Measurements from ENCODE around the gene CEP112.

CEP112 gene

GRCh38 chr17:65756760-65757159 lies 435.2 kb downstream of the CEP112 start:
- no peak overlapping the region for H3K27ac ChIP-seq
- H3K9me3 ChIP-seq (ENCODE audit: severe bottlenecking): no peaks in the 10 kb centered on the region
- DNase-seq: no peak
- H3K36me3 ChIP-seq: no peaks in the 10 kb centered on the region
- no peak overlapping the region for H3K4me3 ChIP-seq (ENCODE audit: low read depth, low read length)
- no peaks in the 10 kb centered on the region for H3K27me3 ChIP-seq (ENCODE audit: insufficient read depth, low read depth, severe bottlenecking)
- TF ChIP-seq, protein P1, sequence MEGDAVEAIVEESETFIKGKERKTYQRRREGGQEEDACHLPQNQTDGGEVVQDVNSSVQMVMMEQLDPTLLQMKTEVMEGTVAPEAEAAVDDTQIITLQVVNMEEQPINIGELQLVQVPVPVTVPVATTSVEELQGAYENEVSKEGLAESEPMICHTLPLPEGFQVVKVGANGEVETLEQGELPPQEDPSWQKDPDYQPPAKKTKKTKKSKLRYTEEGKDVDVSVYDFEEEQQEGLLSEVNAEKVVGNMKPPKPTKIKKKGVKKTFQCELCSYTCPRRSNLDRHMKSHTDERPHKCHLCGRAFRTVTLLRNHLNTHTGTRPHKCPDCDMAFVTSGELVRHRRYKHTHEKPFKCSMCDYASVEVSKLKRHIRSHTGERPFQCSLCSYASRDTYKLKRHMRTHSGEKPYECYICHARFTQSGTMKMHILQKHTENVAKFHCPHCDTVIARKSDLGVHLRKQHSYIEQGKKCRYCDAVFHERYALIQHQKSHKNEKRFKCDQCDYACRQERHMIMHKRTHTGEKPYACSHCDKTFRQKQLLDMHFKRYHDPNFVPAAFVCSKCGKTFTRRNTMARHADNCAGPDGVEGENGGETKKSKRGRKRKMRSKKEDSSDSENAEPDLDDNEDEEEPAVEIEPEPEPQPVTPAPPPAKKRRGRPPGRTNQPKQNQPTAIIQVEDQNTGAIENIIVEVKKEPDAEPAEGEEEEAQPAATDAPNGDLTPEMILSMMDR (IDR thresholded peaks at IDR 0.05; ENCODE audit: low read depth, low read length): no peak

DNA sequence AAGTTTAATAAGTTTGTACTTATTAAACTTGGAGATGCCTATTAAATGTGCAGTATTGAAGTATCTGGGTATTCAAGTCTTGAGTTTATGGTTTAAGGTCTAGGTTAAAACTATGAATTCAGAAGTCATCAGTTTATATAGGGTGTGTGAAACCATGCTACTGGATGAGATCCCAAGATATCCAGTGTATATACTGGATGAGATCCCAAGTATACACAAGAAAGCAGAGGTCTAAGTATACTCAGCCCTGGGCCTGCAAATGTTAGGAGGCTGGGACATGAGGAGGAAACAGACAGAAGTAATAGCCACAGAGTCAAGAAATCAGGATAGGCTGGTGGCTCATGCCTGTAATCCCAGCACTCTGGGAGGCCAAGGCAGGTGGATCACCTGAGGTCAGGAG lies 436.1 kb downstream of the CEP112 start:
- TF ChIP-seq, protein P1 (IDR thresholded peaks at IDR 0.05; ENCODE audit: low read depth, low read length): no peak
- Histone ChIP-seq H3K36me3 (no peaks in the 10 kb centered on the region), H3K27me3 (ENCODE audit: insufficient read depth, low read depth, severe bottlenecking) (no peaks in the 10 kb centered on the region), H3K4me3 (ENCODE audit: low read depth, low read length) (no peak overlapping the region), H3K27ac (no peak overlapping the region), H3K9me3 (ENCODE audit: severe bottlenecking) (no peaks in the 10 kb centered on the region)
- DNase-seq: no peak

GRCh38 chr17:65754630-65755029 lies 437.3 kb downstream of the CEP112 start:
- no peak for DNase-seq
- Histone ChIP-seq H3K27ac (no peak overlapping the region), H3K9me3 (ENCODE audit: severe bottlenecking) (no peaks in the 10 kb centered on the region), H3K27me3 (ENCODE audit: insufficient read depth, low read depth, severe bottlenecking) (no peaks in the 10 kb centered on the region), H3K36me3 (no peaks in the 10 kb centered on the region), H3K4me3 (ENCODE audit: low read depth, low read length) (no peak overlapping the region)
- TF ChIP-seq, protein P1 (IDR thresholded peaks at IDR 0.05; ENCODE audit: low read depth, low read length): no peak

DNA sequence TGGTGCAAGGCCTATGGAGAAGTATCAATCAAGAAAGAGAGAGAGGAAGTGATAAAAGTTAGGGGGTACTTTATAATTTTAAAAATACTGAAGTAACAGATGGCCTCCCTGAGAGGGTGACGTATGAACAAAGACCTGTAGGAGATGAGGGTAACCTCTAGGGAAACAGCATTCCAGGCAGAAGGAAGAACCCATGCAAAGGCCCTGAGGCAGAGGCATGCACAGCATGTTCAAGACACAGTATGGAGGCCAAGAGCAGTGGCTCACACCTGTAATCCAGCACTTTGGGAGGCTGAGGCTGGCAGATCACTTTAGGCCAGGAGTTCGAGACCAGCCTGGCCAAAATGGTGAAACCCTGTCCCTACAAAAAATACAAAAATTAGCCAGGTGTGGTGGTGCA lies 437.9 kb downstream of the CEP112 start:
- Histone ChIP-seq H3K27me3 (ENCODE audit: insufficient read depth, low read depth, severe bottlenecking) (no peaks in the 10 kb centered on the region), H3K9me3 (ENCODE audit: severe bottlenecking) (no peaks in the 10 kb centered on the region), H3K4me3 (ENCODE audit: low read depth, low read length) (no peak overlapping the region), H3K36me3 (no peaks in the 10 kb centered on the region), H3K27ac (no peak overlapping the region)
- DNase-seq: no peak
- TF ChIP-seq, protein P1 (IDR thresholded peaks at IDR 0.05; ENCODE audit: low read depth, low read length): no peak

GRCh38 chr17:65753348-65753747 lies 438.6 kb downstream of the CEP112 start:
- H3K36me3 ChIP-seq: no peaks in the 10 kb centered on the region
- DNase-seq: no peak
- no peak overlapping the region for H3K4me3 ChIP-seq (ENCODE audit: low read depth, low read length)
- no peaks in the 10 kb centered on the region for H3K27me3 ChIP-seq (ENCODE audit: insufficient read depth, low read depth, severe bottlenecking)
- no peaks in the 10 kb centered on the region for H3K9me3 ChIP-seq (ENCODE audit: severe bottlenecking)
- H3K27ac ChIP-seq: no peak overlapping the region
- TF ChIP-seq, protein P1 (IDR thresholded peaks at IDR 0.05; ENCODE audit: low read depth, low read length): no peak

DNA sequence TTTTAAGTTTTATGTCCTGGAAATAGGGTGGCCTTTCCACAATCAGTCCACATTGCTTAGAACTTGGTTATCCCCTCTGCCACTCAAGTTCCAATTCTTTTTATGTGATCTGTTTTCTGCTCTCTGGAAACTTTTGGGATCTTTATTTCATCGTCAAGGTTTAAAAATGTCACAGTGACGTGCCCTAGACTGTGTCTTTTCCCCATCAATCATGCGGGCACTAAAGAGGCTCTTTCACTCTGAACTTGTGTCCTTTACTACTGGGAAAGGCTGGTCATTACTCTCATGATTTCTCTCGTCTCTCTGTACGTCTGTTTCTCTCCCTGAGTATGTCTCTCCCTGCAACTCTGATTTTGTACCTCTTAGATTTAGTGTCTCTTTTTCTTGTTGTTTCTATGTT lies 440.7 kb downstream of the CEP112 start:
- H3K9me3 ChIP-seq (ENCODE audit: severe bottlenecking): no peaks in the 10 kb centered on the region
- no peak overlapping the region for H3K27ac ChIP-seq
- DNase-seq: no peak
- TF ChIP-seq, protein P1 (IDR thresholded peaks at IDR 0.05; ENCODE audit: low read depth, low read length): no peak
- no peak overlapping the region for H3K4me3 ChIP-seq (ENCODE audit: low read depth, low read length)
- H3K27me3 ChIP-seq (ENCODE audit: insufficient read depth, low read depth, severe bottlenecking): no peaks in the 10 kb centered on the region
- no peaks in the 10 kb centered on the region for H3K36me3 ChIP-seq
